Caco-2 (cell line): ENCODE data around the gene SLC2A11. TPM values are rescaled to one million over a fixed set of nuclear protein-coding genes. Genes with fewer than 3 reads are reported as not detected.

Experiments used
- BruUV-seq: library from RNA; stranded (reverse); fragments of 400-500 nt; replicated peaks from 2 replicates; lab custom pipeline; 2021; lab: Mats Ljungman, UMichigan
- CTCF ChIA-PET: fragments of 300-600 bp; sonication (Branson Sonifier 250); formaldehyde crosslinking; loops from one replicate; lab custom pipeline; 2022; ENCODE audit warnings: antibody characterized with exemption; lab: Charles Lee
- POLR2A ChIA-PET: fragments of 300-600 bp; sonication (Branson Sonifier 250); formaldehyde crosslinking; loops from one replicate; lab custom pipeline; 2022; ENCODE audit warnings: antibody characterized with exemption; lab: Charles Lee
- DNase-seq, 2 experiments: peaks; one replicate each; pipeline versions ENCODE4 v3.0.0 to v3.0.0-alpha.2; 2020 to 2022
- H3K27me3 ChIP-seq: replicated peaks from 2 replicates; pipeline ENCODE4 v1.6.0; 2011; ENCODE audit warnings: low read length; ENCODE audit not compliant: control insufficient read depth, insufficient read depth
- H3K36me3 ChIP-seq: 2 replicates; pipeline ENCODE4 v1.5.1; 2011; ENCODE audit warnings: low read length; ENCODE audit not compliant: control insufficient read depth, insufficient read depth
- H3K4me1 ChIP-seq: fragments of 250-450 bp; sonication (Bioruptor Pico); 2 replicates; pipeline ENCODE4 v1.5.1; 2020; ENCODE audit warnings: mild to moderate bottlenecking
- H3K4me3 ChIP-seq: 2 replicates; pipeline ENCODE4 v1.5.1; 2011; ENCODE audit warnings: low read depth, mild to moderate bottlenecking, control low read depth, low read length
- H3K9me3 ChIP-seq: fragments of 250-450 bp; sonication (Bioruptor Pico); 2 replicates; pipeline ENCODE4 v1.5.1; 2020; ENCODE audit warnings: mild to moderate bottlenecking, moderate library complexity
- H3K27ac Mint-ChIP-seq: one replicate; pipeline ENCODE4 v1.8.0; 2022; ENCODE audit warnings: mixed read lengths; ENCODE audit not compliant: unreplicated experiment
- H3K27me3 Mint-ChIP-seq: one replicate; pipeline ENCODE4 v1.8.0; 2022; ENCODE audit warnings: mixed read lengths; ENCODE audit not compliant: insufficient read depth, unreplicated experiment
- H3K36me3 Mint-ChIP-seq: one replicate; pipeline ENCODE4 v1.8.0; 2022; ENCODE audit warnings: mild to moderate bottlenecking, mixed read lengths; ENCODE audit not compliant: insufficient read depth, unreplicated experiment
- H3K4me1 Mint-ChIP-seq: one replicate; pipeline ENCODE4 v1.8.0; 2022; ENCODE audit warnings: low read depth, mixed read lengths; ENCODE audit not compliant: unreplicated experiment
- H3K4me3 Mint-ChIP-seq: one replicate; pipeline ENCODE4 v1.8.0; 2022; ENCODE audit warnings: mild to moderate bottlenecking, moderate library complexity, mixed read lengths; ENCODE audit not compliant: unreplicated experiment
- H3K9me3 Mint-ChIP-seq: one replicate; pipeline ENCODE4 v1.8.0; 2022; ENCODE audit warnings: mixed read lengths; ENCODE audit not compliant: unreplicated experiment
- intact Hi-C: fragments of 100-400 bp; cut with micrococcal nuclease; formaldehyde crosslinking; loops from one replicate; pipeline ENCODE4 v1.10.0; 2022; ENCODE audit not compliant: unreplicated experiment
- total RNA-seq: library from RNA; stranded (reverse); gene quantifications from 2 replicates; pipeline ENCODE4 v1.2.3, GENCODE V29; 2022
- TF ChIP-seq, protein P1 (sequence below), 2 experiments: fragments of 200-600 bp in 1 of 2; IDR thresholded peaks; 1 replicate in 1 of 2; 2 replicates in 1 of 2; pipeline versions ENCODE4 v1.5.1 to v1.8.0; 2011 to 2022; ENCODE audit warnings: antibody characterized with exemption in 1 of 2, control low read depth in 1 of 2, inconsistent platforms in 1 of 2, low read depth in 1 of 2, low read length in 1 of 2, mild to moderate bottlenecking in 1 of 2, moderate library complexity in 1 of 2; ENCODE audit not compliant: insufficient read depth in 1 of 2, severe bottlenecking in 1 of 2, unreplicated experiment in 1 of 2

SLC2A11 gene
- total RNA-seq, 1 experiment from 2014 or later, result 32.4 TPM

DNA sequence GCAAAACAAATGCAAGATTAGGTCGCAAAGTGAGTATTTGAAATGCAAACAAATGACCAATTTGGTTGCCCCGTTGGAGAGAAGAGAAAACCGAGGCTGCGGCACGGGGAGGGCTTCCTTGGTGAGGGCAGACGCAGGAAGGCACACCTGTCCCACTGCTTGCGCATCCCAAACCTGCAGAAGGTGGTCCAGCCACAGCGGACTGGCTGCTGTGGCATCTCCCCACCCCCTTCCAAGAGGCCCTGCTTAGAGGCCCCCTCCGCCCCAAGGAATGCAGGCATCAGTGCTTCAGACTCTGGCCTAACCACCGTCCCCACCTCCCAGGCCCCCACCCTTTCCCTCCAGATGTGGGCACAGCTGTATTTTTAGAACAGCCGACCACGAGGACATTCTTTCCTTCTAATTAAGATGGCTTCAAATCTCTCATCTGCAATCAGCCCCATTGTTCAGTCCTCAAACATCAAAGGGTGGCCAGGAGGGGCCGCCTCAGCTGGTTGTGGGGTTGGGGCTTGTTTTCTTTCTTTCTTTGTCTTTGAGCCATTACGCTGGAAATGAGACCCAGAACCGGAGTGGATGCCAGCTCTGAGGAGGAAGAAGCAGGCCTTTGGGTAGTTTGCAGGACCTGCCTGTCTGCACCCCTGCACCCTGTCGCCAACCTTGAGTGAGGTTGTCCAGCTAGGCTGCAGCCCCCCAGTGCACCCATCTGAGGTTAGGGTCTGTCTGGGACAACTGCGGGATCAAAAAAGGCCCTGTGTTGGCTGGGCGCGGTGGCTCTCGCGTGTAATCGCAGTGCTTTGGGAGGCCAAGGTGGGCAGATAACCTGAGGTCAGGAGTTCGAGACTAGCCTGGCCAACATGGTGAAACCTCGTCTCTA, 9.4 kb upstream of the SLC2A11 start:
- TF ChIP-seq, protein P1, sequence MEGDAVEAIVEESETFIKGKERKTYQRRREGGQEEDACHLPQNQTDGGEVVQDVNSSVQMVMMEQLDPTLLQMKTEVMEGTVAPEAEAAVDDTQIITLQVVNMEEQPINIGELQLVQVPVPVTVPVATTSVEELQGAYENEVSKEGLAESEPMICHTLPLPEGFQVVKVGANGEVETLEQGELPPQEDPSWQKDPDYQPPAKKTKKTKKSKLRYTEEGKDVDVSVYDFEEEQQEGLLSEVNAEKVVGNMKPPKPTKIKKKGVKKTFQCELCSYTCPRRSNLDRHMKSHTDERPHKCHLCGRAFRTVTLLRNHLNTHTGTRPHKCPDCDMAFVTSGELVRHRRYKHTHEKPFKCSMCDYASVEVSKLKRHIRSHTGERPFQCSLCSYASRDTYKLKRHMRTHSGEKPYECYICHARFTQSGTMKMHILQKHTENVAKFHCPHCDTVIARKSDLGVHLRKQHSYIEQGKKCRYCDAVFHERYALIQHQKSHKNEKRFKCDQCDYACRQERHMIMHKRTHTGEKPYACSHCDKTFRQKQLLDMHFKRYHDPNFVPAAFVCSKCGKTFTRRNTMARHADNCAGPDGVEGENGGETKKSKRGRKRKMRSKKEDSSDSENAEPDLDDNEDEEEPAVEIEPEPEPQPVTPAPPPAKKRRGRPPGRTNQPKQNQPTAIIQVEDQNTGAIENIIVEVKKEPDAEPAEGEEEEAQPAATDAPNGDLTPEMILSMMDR (IDR thresholded peaks at IDR 0.05; ENCODE audit: insufficient read depth in 1 of 2, low read depth in 1 of 2, low read length in 1 of 2, severe bottlenecking in 1 of 2, unreplicated experiment in 1 of 2), result no peak
- Mint-ChIP-seq H3K9me3 (no peaks in the 10 kb centered on the region), H3K4me1 (no peaks in the 10 kb centered on the region), H3K36me3 (peaks cover 6% of the 10 kb centered on the region), H3K27me3 (no peaks in the 10 kb centered on the region), H3K27ac (no peak overlapping the region), H3K4me3 (no peak overlapping the region)
- no peaks in the 10 kb centered on the region for H3K27me3 ChIP-seq
- CTCF ChIA-PET, result interaction anchor here (1.0 kb wide), 1 partner anchor 73 kb away, joined by 5 read pairs; no protein-coding TSS in a partner anchor
- H3K36me3 ChIP-seq, result no peaks in the 10 kb centered on the region
- no peak overlapping the region for H3K4me3 ChIP-seq
- intact Hi-C loops, result loop anchor here (5.0 kb wide), 1 partner anchor 306 kb away; no protein-coding TSS in a partner anchor
- no TSS peak for BruUV-seq
- POLR2A ChIA-PET, result interaction anchor here (0.6 kb wide), 1 partner anchor 9 kb away, joined by 4 read pairs; the partner anchor contains the start of gene SLC2A11
- peaks cover 8% of the 10 kb centered on the region for H3K4me1 ChIP-seq
- no peak for DNase-seq
- H3K9me3 ChIP-seq, result no peaks in the 10 kb centered on the region

DNA sequence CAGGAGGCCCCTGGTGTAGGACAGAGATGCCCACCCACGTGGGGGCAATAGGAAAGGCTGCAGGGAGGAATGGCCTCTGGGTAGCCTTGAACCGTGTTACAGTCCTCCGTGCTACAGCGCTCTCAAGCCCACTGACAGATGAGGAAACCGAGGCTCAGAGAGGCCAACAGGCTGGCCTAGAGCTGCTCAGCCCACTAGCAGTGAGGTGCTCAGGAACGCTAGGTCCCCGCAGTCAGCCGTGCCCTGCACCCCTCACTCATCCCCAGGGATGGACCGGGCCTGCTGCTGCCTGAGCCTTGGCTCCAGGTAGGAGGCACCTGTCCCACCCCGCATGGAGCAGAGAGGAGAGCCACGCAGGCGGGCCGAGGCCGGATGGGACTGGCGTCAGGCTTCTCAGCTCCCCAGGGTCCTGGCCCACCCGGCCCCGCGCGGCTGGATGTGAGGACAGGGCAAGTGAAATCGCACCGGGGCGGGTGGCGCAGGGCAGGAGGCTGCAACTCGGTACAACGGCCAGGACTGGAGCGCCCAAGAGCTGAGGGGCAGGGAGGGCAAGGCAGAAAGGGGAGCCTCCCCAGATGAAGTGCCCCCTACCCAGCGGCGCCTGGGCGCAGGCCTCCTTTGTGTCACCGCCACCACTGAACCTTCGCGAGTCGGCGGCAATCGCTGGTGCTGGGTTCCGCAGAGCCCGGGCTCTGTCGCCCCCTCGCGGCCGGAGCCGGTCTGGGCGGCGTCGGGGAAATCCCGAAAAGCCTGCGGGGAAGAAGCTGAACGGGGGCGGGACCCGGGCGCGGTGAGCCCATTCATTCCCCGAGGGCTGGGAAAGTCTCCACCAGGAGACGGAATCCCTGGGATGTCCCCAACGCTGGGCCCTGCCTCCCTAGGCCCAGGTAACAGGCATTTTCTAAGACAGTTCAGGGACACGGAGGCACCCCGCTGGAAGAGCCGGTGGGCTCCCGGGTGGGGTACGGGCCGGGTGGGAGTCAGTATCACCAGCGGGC, 8.4 kb upstream of the SLC2A11 start:
- peaks cover 6% of the 10 kb centered on the region for H3K36me3 Mint-ChIP-seq
- Histone ChIP-seq H3K9me3 (no peaks in the 10 kb centered on the region), H3K4me1 (peaks cover 8% of the 10 kb centered on the region), H3K4me3 (no peak overlapping the region), H3K36me3 (no peaks in the 10 kb centered on the region), H3K27me3 (no peaks in the 10 kb centered on the region)
- peak; percentile 85 to 95 for DNase-seq
- ChIA-PET POLR2A (interaction anchor here (0.6 kb wide), 2 partner anchors 8 to 79 kb away, joined by 3 to 5 read pairs; partner anchors contain the start of gene SLC2A11), CTCF (interaction anchor here (0.6 to 1.5 kb wide), 16 partner anchors 9 to 242 kb away, joined by 3 to 39 read pairs (median 4); partner anchors contain the start of genes CHCHD10, MIF, MMP11 and SLC2A11)
- no peaks in the 10 kb centered on the region for H3K9me3 Mint-ChIP-seq
- no peaks in the 10 kb centered on the region for H3K27me3 Mint-ChIP-seq
- no peaks in the 10 kb centered on the region for H3K4me1 Mint-ChIP-seq
- intact Hi-C loops, result loop anchor here (5.0 kb wide), 1 partner anchor 307 kb away; no protein-coding TSS in a partner anchor
- TF ChIP-seq, protein P1 (IDR thresholded peaks at IDR 0.05; ENCODE audit: insufficient read depth in 1 of 2, low read depth in 1 of 2, low read length in 1 of 2, severe bottlenecking in 1 of 2, unreplicated experiment in 1 of 2), result peak; percentile 92 to 96
- BruUV-seq, result no TSS peak
- peak overlapping the region; percentile 40 for H3K4me3 Mint-ChIP-seq
- H3K27ac Mint-ChIP-seq, result no peak overlapping the region
